B cell (primary cell): ENCODE results near the gene MALL.
"Not testable (repeated sequence)": the region's sequence is repeated elsewhere in the genome, so short reads cannot be mapped to it uniquely, and the experiment has no call there.

Experiments
- EZH2 ChIP-seq: IDR thresholded peaks from 2 replicates; pipeline ENCODE4 v1.6.1; 2012; ENCODE audit warnings: borderline replicate concordance, low read depth, mild to moderate bottlenecking, moderate library complexity, low read length; ENCODE audit not compliant: insufficient read depth, poor library complexity, severe bottlenecking
- TF ChIP-seq, protein P1 (sequence below): fragments of 200-600 bp; IDR thresholded peaks from one replicate; pipeline ENCODE4 v1.8.0; 2022; ENCODE audit warnings: antibody characterized with exemption, mild to moderate bottlenecking

- TF ChIP-seq, protein P1, sequence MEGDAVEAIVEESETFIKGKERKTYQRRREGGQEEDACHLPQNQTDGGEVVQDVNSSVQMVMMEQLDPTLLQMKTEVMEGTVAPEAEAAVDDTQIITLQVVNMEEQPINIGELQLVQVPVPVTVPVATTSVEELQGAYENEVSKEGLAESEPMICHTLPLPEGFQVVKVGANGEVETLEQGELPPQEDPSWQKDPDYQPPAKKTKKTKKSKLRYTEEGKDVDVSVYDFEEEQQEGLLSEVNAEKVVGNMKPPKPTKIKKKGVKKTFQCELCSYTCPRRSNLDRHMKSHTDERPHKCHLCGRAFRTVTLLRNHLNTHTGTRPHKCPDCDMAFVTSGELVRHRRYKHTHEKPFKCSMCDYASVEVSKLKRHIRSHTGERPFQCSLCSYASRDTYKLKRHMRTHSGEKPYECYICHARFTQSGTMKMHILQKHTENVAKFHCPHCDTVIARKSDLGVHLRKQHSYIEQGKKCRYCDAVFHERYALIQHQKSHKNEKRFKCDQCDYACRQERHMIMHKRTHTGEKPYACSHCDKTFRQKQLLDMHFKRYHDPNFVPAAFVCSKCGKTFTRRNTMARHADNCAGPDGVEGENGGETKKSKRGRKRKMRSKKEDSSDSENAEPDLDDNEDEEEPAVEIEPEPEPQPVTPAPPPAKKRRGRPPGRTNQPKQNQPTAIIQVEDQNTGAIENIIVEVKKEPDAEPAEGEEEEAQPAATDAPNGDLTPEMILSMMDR, result not testable (repeated sequence)
- not testable (repeated sequence) for TF ChIP-seq EZH2
Observed at GRCh38 chr2:110060550-110060949, 55.1 kb downstream of the MALL start.
